ENCODE data around the gene VIPR2.
"Not testable (repeated sequence)": the region's sequence is repeated elsewhere in the genome, so short reads cannot be mapped to it uniquely, and the experiment has no call there.

The VIPR2 gene

DNA sequence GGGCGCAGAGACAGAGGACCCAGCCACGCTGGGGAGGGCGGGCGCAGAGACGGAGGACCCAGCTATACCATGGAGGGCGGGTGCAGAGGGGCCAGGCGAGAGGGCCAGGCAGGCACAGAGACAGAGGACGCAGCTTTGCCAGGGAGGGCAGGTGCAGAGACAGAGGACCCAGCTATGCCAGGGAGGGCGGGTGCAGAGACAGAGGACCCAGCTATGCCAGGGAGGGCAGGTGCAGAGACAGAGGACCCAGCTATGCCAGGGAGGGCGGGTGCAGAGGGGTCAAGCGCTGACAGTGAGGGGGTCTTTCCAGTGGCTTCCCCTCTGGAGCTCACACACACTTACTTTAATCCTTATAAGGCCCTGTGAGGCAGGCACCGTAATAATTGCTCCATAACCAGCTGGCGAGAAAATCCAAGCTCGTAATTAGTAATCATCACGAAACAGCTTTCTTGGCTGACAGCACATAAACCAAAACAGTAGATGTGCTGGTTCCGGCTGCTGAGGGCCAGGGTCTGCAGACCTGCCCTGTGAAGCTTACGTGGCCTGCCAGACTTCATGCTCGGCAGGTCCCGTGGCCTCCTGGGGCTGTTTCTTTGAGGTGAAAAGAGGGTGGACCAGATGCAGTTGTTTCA lies 137.2 kb downstream of the VIPR2 start:
- DNase-seq (ENCODE audit: low read depth), result no peak

DNA sequence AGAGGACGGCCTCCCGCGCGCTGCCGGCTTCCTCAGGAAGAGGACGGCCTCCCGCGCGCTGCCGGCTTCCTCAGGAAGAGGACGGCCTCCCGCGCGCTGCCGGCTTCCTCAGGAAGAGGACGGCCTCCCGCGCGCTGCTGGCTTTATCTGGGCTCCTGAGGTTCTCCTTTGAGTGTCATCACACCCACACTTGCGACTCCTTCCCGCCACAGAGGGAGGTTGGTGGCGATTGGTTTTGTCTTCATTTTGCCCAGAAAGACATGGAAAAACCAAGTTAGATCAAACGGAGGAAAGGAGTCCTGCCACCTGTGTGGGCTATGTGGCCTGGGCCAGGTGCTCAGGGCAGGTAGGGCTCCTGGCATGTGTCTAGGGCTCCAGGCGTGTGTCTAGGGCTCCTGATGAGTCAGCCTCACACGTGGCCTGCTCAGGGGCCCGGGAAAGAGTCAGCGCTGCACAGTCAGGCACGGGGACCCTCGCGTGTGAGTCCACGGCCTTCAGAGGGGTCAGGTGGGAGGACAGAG lies 138.0 kb downstream of the VIPR2 start:
- DNase-seq (ENCODE audit: low read depth), result no peak

DNA sequence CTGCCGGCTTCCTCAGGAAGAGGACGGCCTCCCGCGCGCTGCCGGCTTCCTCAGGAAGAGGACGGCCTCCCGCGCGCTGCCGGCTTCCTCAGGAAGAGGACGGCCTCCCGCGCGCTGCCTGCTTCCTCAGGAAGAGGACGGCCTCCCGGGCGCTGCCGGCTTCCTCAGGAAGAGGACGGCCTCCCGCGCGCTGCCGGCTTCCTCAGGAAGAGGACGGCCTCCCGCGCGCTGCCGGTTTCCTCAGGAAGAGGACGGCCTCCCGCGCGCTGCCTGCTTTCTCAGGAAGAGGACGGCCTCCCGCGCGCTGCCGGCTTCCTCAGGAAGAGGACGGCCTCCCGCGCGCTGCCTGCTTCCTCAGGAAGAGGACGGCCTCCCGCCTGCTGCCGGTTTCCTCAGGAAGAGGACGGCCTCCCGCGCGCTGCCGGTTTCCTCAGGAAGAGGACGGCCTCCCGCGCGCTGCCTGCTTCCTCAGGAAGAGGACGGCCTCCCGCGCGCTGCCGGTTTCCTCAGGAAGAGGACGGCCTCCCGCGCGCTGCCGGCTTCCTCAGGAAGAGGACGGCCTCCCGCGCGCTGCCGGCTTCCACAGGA lies 138.6 kb downstream of the VIPR2 start:
- DNase-seq (ENCODE audit: low read depth), result not testable (repeated sequence)

GRCh38 chr7:159005618-159006017 lies 139.0 kb downstream of the VIPR2 start:
- DNase-seq (ENCODE audit: low read depth), result no peak

DNA sequence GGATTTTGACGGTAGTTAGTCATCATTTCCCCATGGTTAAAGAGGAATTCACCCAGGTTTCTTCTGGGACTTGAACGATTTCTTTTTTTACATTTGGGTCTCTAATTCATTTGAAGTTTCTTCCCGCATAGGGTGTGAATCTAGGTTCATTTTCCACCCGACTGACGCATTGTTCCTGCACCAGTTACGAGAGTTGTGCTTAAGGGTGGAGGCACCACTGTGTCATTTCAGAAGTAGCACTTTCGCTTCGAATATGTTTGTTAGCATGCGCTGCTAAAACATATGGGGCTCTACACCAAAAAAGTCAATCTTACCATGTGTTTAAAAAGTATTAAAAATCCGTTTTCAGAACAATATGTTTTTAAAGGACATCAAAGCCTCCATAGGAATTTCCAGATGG lies 140.3 kb downstream of the VIPR2 start:
- no peak for DNase-seq (ENCODE audit: low read depth)

DNA sequence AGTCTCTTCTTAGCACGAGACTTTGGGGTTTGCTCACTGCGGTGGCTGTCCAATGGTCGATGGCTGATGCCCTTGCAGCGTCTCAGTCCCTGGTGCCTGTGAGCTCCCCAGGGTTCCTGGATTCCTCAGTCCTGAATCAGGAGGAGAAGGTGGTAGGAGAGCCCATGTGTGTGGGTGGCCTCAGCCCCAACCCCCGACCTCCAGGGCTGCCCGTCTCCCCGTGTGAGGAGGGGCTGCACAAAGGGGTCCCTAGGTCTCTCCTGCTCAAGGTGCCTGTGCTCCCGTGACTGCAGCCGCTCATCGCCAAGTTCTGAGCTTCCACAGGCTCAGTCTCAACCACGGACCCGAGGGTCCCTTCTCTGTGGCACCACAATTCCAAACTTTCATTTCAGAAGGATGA lies 142.9 kb downstream of the VIPR2 start:
- DNase-seq (ENCODE audit: low read depth), result no peak

DNA sequence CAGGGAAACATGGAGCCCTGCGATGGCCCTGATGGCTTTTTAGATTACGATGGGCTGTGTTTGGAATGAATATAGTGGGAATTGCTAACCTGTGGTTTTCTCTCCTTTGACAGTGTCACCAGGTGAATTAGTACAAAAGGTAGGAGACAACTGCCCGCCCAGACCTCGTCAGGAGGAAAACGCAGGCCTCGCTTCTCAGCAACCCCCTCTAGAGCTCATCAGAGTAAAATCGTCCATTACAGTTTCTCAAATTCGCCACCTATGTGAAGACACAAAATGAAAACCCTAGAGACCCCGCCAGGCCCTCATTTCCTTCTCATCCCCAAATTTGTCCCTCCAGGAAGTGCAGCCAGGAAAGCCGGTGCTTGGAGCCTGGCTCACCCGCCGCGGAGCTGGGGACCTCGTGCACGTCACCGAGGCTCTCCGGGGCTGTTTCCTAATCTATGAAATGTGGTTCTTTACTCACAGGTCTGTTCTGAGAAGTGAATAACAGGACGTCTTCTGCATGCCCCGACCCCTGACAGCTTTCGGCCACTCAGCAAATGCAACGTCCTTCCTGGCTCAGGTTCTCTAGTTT lies 143.7 kb downstream of the VIPR2 start:
- DNase-seq (ENCODE audit: low read depth), result no peak

DNA sequence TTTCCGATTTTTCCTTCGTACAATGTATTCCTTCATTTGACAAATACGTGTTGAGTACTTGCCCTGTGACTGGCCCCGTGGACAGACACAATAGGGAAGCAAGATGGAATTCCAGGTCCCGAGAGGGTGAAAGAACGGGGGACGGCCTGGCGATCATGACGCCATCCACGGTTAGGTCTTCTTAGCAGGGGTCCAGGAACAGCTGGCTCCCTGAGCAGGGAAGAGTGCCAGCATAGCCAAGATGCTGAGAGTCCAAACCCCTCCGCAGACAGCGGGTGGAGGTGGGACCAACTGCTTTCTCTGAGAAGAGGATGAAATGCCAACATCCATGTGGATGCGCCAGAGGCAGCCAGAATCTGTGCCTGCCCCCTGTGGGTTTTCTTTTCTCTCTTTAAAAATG lies 144.6 kb downstream of the VIPR2 start:
- no peak for DNase-seq (ENCODE audit: low read depth)

GRCh38 chr7:158999496-158999895 lies 145.2 kb downstream of the VIPR2 start:
- no peak for DNase-seq (ENCODE audit: low read depth)

GRCh38 chr7:158998261-158998660 lies 146.4 kb downstream of the VIPR2 start:
- DNase-seq (ENCODE audit: low read depth), result not testable (repeated sequence)

DNA sequence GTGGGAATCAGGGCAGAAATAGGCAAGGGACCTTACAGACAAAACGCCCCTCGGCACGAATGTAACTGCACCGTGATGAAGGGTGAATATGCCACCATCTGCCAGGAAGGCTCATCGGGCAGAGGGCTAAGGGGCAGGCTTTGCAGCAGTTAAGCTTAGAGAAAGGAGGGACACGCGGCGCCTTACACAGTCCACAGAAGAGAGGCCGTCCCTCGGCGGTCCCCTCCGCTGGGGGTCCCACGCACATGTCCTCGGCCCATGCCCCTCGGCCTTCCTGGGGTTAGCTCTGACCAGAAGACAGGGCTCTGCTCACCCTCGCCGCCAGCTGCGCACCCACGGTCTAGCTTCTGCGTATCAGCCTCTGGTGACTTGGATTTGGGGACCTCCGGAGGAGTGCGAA lies 147.2 kb downstream of the VIPR2 start:
- DNase-seq (ENCODE audit: low read depth), result no peak

DNA sequence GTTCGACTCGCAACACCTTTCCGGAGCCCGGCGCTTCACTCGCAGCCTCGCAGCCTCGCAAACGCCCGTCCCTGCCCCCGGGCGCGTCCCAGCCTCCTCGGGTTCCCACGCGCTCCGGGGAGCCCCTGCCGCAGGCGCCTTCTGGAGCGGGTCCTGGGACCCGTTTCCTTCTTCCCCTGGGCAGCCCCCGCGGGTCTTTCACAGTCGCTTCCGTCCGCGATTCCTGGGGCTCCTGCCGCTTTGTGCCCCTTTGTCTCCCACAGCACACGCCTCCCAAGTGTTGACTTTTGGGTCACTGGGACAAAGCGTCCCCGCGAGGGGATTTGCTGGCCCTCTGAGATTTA lies 147.6 kb downstream of the VIPR2 start:
- no peak for DNase-seq (ENCODE audit: low read depth)

DNA sequence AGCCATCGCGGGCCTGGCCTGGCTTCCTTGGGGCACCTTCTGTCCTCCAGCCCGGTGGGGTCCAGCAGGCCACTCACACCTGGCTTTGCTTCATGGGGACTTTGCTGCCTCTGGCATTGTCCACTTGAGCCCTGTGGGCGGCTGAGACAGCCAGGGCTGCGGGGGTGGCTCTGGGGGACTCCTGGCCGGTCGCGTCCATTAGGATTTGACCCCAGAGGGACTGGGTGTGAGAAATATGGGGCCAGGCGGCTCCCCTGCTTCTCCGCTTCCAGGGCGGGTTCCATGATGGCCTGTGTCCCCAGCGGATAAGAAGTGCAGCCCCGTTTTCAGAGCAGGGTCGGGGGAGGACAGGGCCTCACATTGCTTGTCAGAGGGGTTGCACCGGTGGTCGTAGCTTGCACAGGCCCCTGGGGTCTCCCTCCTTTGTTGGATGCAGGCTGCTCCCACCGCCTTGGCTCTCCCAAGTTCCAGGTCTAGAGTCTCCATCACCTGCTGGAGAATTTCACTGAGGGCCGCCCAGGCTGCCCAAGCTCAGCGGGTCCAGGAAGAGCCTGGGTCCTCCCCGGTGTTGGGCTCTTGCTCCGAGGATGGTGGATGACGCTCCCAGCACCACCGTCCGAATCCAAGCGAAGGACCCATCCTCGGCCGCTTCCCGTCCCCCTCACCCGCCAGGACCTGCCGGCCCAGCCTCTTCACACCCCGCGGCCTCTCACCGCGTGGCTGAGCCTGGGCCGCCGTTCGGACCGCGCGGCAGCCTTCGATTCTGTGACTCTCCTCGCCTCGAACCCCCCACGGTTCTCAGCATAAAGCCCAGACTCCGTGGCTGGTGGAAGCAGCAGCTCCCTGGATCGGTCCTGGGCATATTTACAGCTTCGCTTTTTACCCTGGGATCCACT lies 148.2 kb downstream of the VIPR2 start:
- DNase-seq (ENCODE audit: low read depth), result no peak

DNA sequence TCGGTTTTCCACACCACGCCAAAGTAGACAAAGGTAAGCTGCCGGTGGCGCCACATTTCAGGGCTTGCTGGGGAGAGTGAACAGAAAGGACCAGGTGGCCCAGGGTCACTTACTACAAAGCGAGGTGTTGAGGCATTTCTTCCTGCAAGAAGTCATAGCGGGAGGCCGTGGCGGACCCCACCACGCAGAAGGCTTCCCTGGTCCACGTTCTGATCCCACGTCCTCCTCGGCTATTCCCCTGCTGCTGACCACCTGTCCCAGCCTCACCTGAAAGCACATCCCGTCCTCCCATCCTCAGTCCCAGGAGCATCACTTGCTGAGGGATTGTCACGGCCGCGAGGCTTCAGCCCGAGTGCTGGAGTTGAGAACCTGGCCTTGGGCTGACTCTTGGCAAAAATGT lies 149.2 kb downstream of the VIPR2 start:
- DNase-seq (ENCODE audit: low read depth), result no peak

DNA sequence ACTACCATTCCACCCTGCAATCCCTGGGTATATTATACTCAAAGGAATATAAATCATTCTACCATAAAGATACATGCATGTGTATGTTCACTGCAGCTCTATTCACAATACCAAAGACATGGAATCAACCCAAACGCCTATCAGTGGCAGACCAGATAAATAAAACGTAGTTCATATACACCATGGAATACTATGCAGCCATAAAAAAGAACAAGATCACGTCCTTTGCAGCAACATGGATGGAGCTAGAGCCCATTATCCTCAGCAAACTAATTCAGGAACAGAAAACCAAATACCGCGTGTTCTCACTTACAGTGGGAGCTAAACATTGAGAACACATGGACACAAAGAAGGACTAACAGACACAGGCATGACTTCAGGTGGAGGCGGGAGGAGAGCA lies 150.0 kb downstream of the VIPR2 start:
- DNase-seq (ENCODE audit: low read depth), result no peak

DNA sequence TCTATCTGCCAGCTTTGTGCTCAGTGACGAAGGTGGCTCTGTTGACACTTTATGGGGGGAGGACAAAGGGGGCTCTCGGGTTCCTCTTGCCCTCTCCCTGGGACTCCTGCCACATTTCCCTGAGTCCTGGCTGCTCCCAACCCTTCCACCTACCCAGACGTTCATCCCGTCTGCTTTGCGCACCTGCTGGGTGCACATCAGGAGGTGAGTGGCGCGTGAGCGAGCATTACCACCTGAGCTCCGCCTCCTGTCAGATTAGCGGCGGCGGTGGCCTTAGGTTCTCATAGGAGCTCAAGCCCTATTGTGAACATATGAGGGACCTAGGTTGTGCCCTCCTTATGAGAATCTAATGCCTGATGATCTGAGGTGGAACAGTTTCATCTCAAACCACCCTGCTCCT lies 151.1 kb downstream of the VIPR2 start:
- no peak for DNase-seq (ENCODE audit: low read depth)

DNA sequence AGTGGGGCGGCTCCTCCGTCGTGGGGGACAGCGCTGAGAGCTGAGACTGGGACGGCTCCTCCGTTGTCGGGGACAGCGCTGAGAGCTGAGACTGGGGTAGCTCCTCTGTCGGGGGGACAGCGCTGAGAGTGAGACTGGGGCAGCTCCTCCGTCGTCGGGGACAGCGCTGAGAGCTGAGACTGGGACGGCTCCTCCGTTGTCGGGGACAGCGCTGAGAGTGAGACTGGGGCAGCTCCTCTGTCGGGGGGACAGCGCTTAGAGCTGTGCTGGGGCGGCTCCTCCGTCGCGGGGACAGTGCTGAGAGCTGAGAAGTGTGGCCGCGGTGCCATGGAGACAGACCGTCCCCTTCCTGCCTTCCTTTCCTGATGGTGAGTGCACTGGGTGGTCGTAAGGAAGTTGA lies 151.9 kb downstream of the VIPR2 start:
- DNase-seq (ENCODE audit: low read depth), result no peak

DNA sequence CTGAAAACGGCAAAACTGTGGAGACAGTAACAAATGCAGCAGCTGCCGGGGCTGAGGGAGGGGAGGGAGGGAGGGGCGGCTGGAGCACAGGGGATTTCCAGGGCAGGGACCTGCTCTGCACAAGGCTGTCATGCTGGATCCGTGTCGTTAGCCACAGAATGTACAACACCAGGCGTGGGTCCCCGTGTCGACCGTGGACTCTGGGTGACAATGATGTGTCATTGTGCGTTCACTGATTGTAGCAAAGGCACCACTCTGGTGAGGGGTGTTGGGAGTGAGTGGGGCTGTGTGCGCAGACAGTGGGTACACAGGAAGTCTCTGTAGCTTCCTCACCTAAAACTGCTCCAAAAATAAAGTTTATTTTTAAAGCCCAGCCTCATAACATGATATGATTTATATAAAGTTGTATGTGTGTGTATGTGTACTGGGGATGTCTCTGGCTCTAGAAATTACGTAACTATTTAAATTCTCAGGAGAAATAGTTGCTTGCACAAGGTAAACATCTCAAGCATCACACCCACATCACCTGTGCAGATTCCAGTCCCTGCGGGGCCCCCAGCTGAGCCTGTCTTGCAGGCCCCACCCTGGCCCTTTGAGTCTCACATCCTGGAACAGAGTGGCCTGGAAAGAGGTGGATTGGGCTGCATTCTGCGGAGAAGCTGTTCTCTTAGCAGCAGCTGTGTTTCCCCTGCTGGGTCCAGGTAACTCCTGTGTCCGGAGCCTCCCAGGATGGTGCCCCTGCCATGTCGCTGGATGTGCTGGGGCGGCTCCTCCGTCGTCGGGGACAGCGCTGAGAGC lies 152.6 kb downstream of the VIPR2 start:
- no peak for DNase-seq (ENCODE audit: low read depth)

- DNase-seq (ENCODE audit: low read depth), result no peak
Measured at GRCh38 chr7:158988996-158989395, 155.7 kb downstream of the VIPR2 start.

DNA sequence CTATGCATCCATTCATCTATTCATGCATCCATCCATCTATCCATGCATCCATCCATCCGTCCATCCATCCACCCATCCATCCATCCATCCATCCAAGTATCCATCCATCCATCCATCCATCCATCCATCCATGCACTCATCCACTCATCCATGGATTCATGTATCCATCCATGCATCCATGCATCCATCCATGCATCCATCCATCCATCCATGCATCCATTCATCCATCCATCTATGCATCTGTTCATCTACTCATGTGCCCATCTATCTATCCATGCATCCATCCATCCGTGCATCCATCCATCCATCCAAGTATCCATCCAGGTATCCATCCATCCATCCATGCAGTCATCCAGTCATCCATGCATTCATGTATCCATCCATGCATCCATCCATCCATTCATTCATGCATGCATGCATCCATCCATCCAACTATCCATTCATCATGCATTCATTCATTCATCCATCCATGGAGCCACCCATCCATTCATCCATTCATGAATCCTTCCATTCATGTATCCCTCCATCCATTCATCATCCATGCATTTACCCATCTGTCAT lies 156.3 kb downstream of the VIPR2 start:
- no peak for DNase-seq (ENCODE audit: low read depth)

DNA sequence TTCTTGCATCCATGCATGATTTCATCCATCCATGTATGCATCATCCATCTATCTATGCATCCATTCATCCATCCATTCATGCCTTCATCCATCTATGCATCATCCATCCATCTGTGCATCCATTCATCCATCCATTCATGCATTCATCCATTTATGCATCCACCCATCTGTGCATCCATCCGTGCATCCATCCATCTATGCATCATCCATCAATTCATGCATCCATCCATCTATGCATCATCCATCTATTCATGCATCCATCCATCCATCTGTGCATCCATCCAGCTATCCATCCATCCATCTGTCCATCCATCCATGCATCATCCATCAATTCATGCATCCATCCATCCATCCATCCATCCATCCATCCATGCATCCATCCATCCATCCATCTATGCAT lies 157.0 kb downstream of the VIPR2 start:
- no peak for DNase-seq (ENCODE audit: low read depth)

DNA sequence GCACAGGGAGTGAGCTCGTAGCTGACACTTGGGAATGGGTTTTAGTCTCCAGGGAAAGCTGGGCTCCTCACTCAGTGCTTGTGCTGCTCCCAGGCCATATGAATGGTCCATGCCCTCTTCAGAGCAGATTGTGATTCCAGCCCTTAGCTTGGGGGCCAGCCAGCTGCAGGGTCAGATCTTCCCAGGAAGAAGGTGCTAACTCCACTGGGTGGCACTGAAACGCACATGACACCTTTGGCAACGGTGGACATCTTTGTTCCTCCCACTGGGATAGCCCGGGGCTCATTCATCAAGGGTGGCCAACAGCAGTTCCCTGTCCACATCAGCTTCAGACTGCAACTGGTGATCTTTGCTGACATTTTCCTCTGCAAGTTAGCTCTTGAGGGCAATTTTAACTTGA lies 159.1 kb downstream of the VIPR2 start:
- no peak for DNase-seq (ENCODE audit: low read depth)
